Activated T-cell treated with anti-CD3 and anti-CD28 coated beads for 48 hours (primary cell): ENCODE data around the gene PHLDA3.
"Not testable (repeated sequence)": the region's sequence is repeated elsewhere in the genome, so short reads cannot be mapped to it uniquely, and the experiment has no call there.

Experiments
- DNase-seq: peaks from one replicate; pipeline ENCODE4 v3.0.0-alpha.2; 2020; ENCODE audit warnings: low read depth

Gene PHLDA3

DNA sequence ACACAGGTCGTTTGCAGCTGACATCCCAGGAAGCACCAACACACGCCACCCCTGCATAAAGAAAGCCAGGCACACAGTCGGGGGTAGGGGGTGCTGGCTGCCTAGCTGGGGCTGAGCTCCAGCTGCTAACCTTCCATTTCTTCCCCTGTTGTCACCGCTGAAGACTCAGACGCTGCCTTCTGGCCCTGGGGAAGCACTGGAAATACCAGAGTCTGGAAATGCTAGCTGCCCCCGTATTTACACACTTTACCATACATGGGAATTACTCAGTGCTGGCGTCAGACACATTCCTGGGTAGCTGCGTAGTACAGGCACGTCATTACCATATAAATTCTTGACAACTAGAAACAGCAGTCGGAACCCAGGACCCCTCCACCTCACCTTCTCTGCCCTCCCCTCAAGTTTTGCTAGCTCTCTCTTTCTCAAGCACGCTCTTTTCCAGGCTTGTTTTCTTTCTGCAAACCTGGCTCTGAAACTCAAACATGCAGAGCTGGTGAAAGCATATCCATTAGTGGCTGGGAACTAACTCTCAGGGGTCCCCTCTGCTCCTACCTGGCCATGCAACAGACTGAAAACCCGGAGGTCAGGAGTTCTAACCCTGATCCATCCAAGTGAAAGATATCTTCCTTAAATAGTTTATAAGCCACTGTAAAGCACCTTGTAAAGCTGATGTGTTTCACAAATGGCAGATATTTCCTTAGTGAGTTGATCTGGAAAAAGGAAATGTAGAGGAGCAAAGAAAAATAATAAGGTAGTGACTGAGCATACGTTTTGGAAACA is 34.6 kb upstream of the PHLDA3 start:
- DNase-seq: no peak

GRCh38 chr1:201502511-201502857 is 33.5 kb upstream of the PHLDA3 start:
- DNase-seq: no peak

DNA sequence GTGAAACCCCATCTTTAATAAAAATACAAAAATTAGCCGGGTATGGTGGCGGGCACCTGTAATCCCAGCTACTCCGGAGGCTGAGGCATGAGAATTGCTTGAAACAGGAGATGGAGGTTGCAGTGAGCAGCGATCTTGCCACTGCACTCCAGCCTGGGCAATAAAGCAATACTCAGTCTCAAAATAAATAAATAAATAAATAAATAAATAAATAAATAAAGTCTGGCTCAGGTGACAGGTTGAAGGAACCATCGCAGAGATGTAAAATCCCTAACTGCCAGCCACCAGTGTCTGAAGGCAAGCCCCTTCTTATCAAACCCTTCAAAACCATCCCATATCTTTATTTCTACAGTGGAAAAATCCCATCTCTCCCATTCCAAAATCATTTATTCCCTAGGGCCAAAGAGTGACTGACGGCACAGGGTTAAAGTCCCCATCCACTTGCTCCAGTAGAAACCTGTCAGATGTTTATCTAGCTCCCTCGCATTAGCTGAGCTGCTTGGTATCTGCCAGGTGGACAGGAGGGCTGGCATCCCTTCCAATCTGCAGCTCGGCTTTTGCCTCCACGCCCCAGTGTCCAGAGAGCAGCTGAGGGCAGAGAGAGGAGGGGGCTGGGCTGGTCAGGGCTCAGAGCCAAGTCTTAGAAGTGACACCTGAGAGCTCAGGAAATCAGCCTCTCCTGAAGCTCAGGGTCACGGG is 33.0 kb upstream of the PHLDA3 start:
- DNase-seq: no peak

- DNase-seq: no peak
Measured at GRCh38 chr1:201501144-201501543, 32.2 kb upstream of the PHLDA3 start.

GRCh38 chr1:201500670-201501120 is 31.7 kb upstream of the PHLDA3 start:
- no peak for DNase-seq

DNA sequence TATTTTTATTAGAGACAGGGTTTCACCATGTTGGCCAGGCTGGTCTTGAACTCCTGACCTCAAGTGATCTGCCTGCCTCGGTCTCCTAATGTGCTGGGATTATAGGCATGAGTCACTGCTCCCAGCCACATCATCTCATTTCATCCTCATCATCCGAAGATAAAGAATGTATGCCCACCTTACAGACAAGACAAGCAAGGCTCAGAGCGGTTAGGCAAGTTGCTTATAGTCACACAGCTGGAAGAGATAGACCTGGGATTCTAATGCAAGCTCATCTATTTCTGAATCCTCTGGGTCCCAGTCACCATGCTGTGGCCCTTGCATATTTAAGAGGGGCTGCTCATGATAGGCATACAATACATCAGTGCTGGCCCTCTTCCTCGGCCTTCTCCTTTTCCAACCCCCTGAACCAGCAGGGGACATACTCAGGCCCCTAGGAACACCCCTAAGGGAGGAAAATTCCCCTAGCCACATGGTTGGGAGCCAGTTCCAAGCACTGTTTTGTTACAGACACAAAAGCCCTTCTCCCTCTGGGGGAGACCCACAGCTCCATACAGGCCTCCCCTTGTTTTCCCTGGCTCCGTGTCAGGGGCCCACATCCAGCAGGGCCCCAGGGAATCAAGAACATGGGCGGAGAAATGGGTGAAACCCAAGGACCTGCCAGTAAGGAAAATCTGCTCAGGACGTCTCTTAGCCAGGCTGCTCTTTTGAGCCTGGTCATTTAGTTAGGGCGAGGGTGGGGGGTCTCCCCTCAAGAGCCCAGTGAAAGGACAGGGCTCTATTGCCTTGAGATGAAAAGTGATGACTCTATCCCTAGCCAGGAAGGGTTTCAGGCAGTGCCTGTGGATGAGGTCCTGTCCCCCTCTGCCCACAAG is 31.0 kb upstream of the PHLDA3 start:
- DNase-seq: no peak

DNA sequence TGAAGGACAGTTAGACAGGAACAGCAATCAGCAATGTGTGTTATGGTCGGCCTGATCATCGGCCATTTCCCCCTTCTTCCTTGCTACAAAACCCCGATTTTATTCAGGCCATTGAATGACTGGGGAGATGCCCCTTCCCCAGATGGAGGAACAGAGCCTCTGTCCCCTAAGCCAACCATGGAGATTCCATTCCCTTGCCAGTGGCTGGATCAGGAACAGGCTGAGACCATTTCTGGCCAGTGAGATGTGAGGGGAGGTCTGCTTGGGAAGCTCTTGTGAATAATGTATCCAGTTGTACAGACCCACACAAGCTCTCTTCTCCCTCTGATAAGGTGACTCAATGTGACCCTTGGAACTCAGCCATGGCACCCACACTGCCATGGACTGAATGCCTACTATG is 30.2 kb upstream of the PHLDA3 start:
- no peak for DNase-seq

GRCh38 chr1:201498621-201499020 is 29.6 kb upstream of the PHLDA3 start:
- DNase-seq: no peak

GRCh38 chr1:201497935-201498509 is 29.0 kb upstream of the PHLDA3 start:
- DNase-seq: no peak

DNA sequence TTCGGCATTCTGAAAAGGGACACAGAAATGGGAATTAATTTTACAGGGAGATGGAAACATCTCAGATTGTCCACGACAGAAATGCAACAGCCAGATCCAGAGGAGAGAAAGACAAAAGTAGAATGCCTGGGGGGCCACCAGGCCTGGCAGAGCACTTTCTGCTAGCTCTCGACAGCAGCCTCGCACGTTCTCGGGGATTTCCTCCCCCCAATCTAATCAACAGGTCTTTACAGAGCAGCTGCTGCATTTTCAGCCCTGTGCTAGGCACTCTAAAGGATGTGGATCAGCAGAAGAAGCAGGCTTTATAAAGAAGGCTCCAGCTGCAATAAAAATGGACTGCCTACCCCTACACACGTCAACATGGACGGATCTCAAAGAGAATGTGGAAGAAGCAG is 27.3 kb upstream of the PHLDA3 start:
- DNase-seq: no peak

DNA sequence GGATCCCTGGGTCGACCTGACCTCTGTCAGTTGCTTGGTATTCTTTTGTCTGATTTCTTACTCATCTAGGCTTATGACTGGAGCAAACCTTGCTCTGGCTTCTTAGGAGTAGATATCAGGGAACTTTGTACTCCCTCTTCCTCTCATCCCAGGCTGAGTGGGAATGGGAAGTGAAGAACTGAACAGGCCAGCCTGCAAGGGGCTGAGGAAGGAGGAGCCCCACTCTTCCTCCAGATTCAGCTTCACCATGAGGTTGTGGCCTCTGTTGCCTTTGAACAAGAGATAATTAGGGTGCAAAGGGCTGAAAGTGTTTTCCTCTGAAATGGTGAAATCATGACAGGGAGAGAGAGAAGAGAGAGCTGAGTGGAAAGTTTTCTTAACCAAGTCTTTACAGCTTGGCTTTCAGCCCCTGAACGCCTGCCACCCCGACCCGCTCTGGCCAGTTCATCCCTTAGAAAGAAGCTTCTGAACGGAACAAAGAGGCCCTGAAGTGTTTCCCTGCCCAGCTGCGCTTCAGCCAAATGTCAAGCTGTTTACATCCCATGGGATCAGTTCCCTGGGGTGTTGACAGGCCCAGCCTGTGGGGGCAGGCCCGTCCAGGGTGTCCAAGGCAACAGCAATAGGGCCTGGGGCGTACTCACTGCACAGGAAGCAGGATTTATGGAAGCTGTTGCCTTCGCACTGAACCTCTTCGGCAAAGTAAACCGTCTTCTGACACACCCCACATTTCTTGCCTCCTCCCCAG is 26.7 kb upstream of the PHLDA3 start:
- no peak for DNase-seq

- DNase-seq: no peak
Measured at GRCh38 chr1:201493757-201494617, 25.0 kb upstream of the PHLDA3 start.

- DNase-seq: not testable (repeated sequence)
Measured at GRCh38 chr1:201493026-201493656, 24.2 kb upstream of the PHLDA3 start.

DNA sequence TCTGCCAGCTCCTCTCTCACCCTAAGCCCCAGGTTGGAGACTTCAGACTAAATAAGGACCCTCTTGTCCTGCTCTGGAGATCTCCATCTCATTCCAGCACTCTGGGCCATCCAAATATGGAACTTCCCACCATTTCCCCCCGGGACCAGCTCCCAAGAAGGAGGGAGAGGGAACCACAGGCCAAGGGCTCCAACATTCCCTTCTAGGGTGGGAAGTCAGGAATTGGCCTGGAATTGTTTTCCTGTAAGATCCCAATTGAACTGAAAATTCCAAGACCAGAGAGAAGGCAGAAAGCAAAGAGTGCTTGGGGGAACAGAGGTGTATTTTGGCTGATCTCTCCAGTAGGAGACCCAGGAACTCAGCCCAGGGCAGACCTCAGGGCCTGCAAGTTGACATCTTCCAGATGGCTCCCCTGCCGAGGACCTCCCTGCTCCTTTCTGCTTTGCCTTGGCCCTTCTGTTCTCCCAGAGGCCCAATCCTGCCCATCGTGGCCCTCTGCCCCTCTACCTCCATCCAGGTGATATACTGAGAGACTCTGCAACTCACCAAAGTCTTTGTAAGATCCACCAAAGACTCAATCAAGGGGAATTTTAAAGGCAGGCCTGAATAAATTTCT is 23.0 kb upstream of the PHLDA3 start:
- no peak for DNase-seq

GRCh38 chr1:201490708-201491131 is 21.7 kb upstream of the PHLDA3 start:
- no peak for DNase-seq

DNA sequence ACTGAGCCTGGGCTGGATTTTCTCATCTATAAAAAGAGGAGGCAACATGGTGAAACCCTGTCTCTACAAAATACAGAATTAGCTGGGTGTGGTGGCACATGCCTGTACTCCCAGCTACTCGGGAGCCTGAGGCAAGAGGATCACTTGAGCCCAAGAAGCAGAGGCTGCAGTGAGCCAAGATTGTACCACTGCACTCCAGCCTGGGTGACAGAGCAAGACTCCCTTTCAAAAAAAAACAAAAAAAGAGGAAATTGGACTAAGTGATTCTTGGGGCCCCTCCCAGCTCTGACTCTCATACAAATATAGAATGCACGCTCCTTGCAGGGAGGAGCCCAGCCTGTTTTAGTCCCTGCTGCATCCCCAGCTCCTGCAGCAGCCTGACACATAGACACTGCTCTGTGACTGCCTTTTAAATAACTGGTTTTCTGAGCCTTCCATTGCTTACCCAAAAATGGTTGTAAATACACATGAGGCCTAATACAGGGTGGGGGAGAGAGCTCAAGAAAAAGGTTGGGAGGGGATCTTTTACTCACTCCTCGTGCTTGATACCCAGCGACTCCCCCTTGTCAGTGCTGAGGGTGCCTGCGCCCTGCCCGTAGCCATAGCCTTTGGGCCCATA is 20.8 kb upstream of the PHLDA3 start:
- no peak for DNase-seq

GRCh38 chr1:201488830-201489589 is 20.0 kb upstream of the PHLDA3 start:
- no peak for DNase-seq

GRCh38 chr1:201487742-201488141 is 18.8 kb upstream of the PHLDA3 start:
- DNase-seq: no peak
